Pons (tissue), 1 donor: ENCODE measurements around the gene BMPER.

Experiments used
- DNase-seq: peaks from one replicate; pipeline ENCODE4 v3.0.0-alpha.2; 2016; ENCODE audit warnings: low spot score

The BMPER gene

GRCh38 chr7:34184466-34184865 is 279.1 kb downstream of the BMPER start:
- no peak for DNase-seq

- DNase-seq: no peak
Observed at GRCh38 chr7:34187798-34188307, 282.5 kb downstream of the BMPER start.

GRCh38 chr7:34189031-34189430 is 283.7 kb downstream of the BMPER start:
- no peak for DNase-seq

GRCh38 chr7:34190299-34190698 is 285.0 kb downstream of the BMPER start:
- peak; percentile 30 for DNase-seq

GRCh38 chr7:34191162-34191561 is 285.8 kb downstream of the BMPER start:
- DNase-seq: no peak

- DNase-seq: peak; percentile 32
Observed at GRCh38 chr7:34191771-34192479, 286.6 kb downstream of the BMPER start.

GRCh38 chr7:34192906-34193305 is 287.6 kb downstream of the BMPER start:
- DNase-seq: no peak

GRCh38 chr7:34198231-34198641 is 292.9 kb downstream of the BMPER start:
- DNase-seq: no peak
